Prostate gland (tissue), 2 donors: ENCODE data around the gene CD3E. TPM values are rescaled to one million over a fixed set of nuclear protein-coding genes. Genes with fewer than 3 reads are reported as not detected.
"Not testable (repeated sequence)": the region's sequence is repeated elsewhere in the genome, so short reads cannot be mapped to it uniquely, and the experiment has no call there.

Experiments used
- DNase-seq: peaks from one replicate; pipeline ENCODE4 v3.0.0-alpha.2; 2019; ENCODE audit warnings: low spot score
- H3K27ac ChIP-seq, 2 donors: fragments of 200-600 bp; sonication (generic); 2 replicates each; pipeline ENCODE4 v1.5.1; 2017 to 2019
- H3K27me3 ChIP-seq: fragments of 200-600 bp; sonication (generic); replicated peaks from 2 replicates; pipeline ENCODE4 v1.5.1; 2019; ENCODE audit not compliant: insufficient read depth
- H3K36me3 ChIP-seq, 2 donors: fragments of 200-600 bp; sonication (generic); 1 replicate in 1 of 2; 2 replicates in 1 of 2; pipeline versions ENCODE4 v1.5.1 to v1.8.1; 2017 to 2019
- H3K4me1 ChIP-seq: fragments of 200-600 bp; sonication (generic); replicated peaks from 2 replicates; pipeline ENCODE4 v1.5.1; 2019
- H3K4me3 ChIP-seq, 2 donors: fragments of 200-600 bp; sonication (generic); 2 replicates each; pipeline ENCODE4 v1.5.1; 2017 to 2019
- H3K9me3 ChIP-seq: fragments of 200-600 bp; sonication (generic); 2 replicates; pipeline ENCODE4 v1.5.1; 2017
- POLR2A ChIP-seq: fragments of 450-650 bp; IDR thresholded peaks from one replicate; pipeline ENCODE4 v1.6.1; 2016; ENCODE audit warnings: antibody characterized with exemption, mild to moderate bottlenecking
- POLR2AphosphoS5 ChIP-seq: sonication (generic); formaldehyde crosslinking; IDR thresholded peaks from one replicate; pipeline ENCODE4 v1.6.1; 2017; ENCODE audit warnings: antibody characterized with exemption
- WGBS: methylation state at CpG from one replicate; pipeline ENCODE4 v1.1.5; 2018; 5-methylcytosine and 5-hydroxymethylcytosine counted together
- intact Hi-C: fragments of 100-400 bp; cut with DNase I; formaldehyde crosslinking; loops from one replicate; pipeline ENCODE4 v1.14.2; 2022
- total RNA-seq, 2 donors: library from RNA; depleted of rRNA; stranded (reverse); fragments of >200 nt; gene quantifications; one replicate each; pipeline ENCODE4 v1.1.0, GENCODE V29; 2016
- TF ChIP-seq, protein P1 (sequence below), 4 experiments: fragments of 200-600 bp in 2 of 4; fragments of 450-650 bp in 2 of 4; sonication (generic) in 2 of 4; IDR thresholded peaks; 1 replicate in 3 of 4; 2 replicates in 1 of 4; pipeline ENCODE4 v1.5.1; 2016 to 2019; ENCODE audit warnings: antibody characterized with exemption in 4 of 4, mild to moderate bottlenecking in 2 of 4, moderate library complexity in 2 of 4

CD3E gene
- total RNA-seq, 2 donors from 2014 or later = 2.8 to 4.6 TPM

DNA sequence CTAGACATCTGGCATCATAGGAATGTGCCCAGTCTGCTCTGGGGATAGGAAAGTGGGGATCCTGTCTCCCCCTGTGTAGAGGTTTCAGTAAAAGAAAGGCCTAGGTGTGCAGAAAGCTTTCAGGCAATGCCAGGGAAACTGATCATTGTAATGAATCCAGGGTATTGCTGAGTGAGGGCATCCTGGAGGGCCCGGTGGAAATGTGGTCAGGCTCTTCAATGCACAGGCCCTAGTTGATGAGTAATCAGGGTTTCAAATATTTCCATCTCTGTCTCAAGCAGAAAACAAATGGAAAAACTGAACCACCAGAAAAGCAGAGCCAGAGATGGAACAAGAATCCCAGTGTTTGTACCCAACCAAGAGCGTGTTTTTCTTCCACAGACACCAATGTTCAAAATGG lies 2.0 kb downstream of the CD3E start:
- intact Hi-C loops = no loop called here
- Histone ChIP-seq H3K36me3 (no peaks in the 10 kb centered on the region), H3K4me1 (no peaks in the 10 kb centered on the region), H3K27ac (no peak overlapping the region), H3K9me3 (no peaks in the 10 kb centered on the region), H3K4me3 (no peak overlapping the region), H3K27me3 (no peaks in the 10 kb centered on the region)
- no peak for DNase-seq
- 79% methylated on average over 2 of the region's 2 CpGs for WGBS
- TF ChIP-seq POLR2AphosphoS5 (no peak), POLR2A (no peak)
- TF ChIP-seq, protein P1, sequence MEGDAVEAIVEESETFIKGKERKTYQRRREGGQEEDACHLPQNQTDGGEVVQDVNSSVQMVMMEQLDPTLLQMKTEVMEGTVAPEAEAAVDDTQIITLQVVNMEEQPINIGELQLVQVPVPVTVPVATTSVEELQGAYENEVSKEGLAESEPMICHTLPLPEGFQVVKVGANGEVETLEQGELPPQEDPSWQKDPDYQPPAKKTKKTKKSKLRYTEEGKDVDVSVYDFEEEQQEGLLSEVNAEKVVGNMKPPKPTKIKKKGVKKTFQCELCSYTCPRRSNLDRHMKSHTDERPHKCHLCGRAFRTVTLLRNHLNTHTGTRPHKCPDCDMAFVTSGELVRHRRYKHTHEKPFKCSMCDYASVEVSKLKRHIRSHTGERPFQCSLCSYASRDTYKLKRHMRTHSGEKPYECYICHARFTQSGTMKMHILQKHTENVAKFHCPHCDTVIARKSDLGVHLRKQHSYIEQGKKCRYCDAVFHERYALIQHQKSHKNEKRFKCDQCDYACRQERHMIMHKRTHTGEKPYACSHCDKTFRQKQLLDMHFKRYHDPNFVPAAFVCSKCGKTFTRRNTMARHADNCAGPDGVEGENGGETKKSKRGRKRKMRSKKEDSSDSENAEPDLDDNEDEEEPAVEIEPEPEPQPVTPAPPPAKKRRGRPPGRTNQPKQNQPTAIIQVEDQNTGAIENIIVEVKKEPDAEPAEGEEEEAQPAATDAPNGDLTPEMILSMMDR (IDR thresholded peaks at IDR 0.05) = no peak

DNA sequence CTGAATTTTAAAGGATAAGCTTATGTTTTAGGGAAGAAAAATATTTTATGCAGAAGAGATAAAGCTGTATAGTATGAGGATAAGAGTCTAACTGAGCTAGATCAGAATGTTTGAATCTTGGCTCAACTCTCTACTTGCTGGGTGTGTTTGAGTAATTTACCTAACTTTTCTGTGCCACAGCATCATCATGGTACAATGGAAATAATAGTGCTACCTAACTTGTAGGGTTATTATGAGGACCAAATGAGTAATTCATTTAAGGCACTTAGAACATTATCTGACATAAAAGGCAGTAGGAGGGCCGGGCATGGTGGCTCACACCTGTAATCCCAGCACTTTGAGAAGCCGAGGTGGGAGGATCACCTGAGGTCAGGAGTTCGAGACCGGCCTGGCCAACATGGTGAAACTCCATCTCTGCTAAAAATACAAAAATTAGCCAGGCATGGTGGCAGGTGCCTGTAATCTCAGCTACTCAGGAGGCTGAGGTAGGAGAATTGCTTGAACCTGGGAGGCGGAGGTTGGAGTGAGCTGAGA lies 4.5 kb downstream of the CD3E start:
- DNase-seq, H3K36me3 ChIP-seq, H3K27me3 ChIP-seq, H3K27ac ChIP-seq, intact Hi-C loops, H3K4me1 ChIP-seq, H3K4me3 ChIP-seq, H3K9me3 ChIP-seq: not testable (repeated sequence)
- 89% methylated on average over 5 of the region's 5 CpGs for whole genome bisulfite sequencing

DNA sequence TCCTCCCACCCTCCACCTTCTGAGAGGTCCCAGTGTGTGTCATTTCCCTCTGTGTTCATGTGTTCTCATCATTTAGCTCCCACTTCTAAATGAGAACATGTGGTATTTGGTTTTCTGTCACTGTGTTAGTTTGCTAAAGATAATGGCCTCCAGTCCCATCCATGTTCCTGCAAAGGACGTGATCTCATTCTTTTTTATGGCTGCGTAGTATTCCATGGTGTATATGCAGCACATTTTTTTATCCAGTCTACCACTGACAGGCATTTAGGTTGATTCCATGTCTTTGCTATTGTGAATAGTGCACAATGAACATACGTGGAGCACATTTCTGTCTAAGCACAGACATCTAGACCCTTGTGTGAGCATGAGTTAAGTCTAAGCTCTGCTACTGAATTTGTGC lies 5.7 kb downstream of the CD3E start:
- TF ChIP-seq, protein P1 (IDR thresholded peaks at IDR 0.05) = no peak
- no peak for TF ChIP-seq POLR2A
- TF ChIP-seq POLR2AphosphoS5 = no peak
- Histone ChIP-seq H3K4me3 (no peak overlapping the region), H3K36me3 (no peaks in the 10 kb centered on the region), H3K27ac (no peak overlapping the region), H3K27me3 (no peaks in the 10 kb centered on the region), H3K4me1 (no peaks in the 10 kb centered on the region), H3K9me3 (no peaks in the 10 kb centered on the region)
- 91% methylated on average over 3 of the region's 3 CpGs for WGBS
- no peak for DNase-seq
- intact Hi-C loops = no loop called here

DNA sequence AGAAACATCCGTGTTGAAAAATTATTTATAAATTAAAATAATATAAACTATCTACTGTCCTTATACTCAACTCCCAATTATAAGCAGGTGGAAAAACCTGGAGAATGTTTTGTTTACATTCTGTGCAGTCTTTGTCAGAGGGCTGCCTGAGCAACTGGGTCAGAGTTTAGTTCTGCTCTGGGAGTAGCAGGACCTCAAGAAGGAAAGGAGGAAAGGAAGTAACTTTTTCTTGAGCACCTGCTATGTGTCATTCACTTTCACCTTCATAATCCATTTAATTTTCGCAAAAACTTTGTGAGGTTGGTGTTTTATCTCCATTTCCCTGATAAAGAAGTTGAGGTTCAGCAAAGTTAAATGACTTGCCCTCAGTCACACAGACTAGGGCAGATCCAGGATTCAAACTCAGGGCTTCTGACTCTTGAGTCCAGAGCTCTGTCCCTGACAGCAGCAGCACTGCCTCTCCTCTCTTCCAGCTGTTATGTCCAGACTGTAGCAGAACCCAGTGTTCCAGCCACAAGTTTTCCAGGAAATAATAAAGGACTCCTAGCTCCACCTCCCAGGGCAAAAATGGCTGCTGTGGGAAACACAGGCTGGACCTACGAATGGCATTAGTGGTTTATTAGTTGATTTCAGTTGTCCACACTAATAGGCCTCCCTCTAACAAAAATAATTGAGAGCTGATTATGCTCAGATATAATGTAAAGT lies 6.4 kb downstream of the CD3E start:
- no peak for TF ChIP-seq POLR2AphosphoS5
- TF ChIP-seq, protein P1 (IDR thresholded peaks at IDR 0.05) = no peak
- no peak for TF ChIP-seq POLR2A
- H3K27ac ChIP-seq = no peak overlapping the region
- H3K27me3 ChIP-seq = no peaks in the 10 kb centered on the region
- no peaks in the 10 kb centered on the region for H3K9me3 ChIP-seq
- H3K36me3 ChIP-seq = no peaks in the 10 kb centered on the region
- H3K4me1 ChIP-seq = no peaks in the 10 kb centered on the region
- 67% methylated on average over 3 of the region's 3 CpGs for WGBS
- no peak overlapping the region for H3K4me3 ChIP-seq
- no peak for DNase-seq
- intact Hi-C loops = no loop called here

DNA sequence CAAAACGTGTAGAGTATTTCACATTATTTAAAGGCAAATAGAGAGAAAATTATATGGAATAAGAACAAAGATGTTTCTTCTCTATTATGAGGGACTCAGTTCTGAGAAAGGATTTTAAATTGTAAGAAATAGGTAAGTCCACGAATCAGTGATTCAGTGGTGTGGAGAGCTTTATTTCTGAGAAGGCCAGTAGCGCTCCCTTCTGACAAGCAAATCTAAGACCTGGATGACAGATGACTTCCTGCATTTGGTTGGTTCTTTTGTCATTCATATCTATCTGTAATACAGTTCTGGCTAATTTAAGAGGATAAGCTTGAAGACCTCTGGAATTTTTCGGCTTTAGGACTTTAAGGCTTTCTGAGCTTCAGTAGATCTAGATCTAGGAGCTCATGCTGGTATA lies 7.0 kb downstream of the CD3E start:
- no peak for DNase-seq
- WGBS = 68% methylated on average over 4 of the region's 4 CpGs
- no peak overlapping the region for H3K4me3 ChIP-seq
- peaks cover 2% of the 10 kb centered on the region for H3K4me1 ChIP-seq
- TF ChIP-seq, protein P1 (IDR thresholded peaks at IDR 0.05) = no peak
- TF ChIP-seq POLR2AphosphoS5 (no peak), POLR2A (no peak)
- H3K36me3 ChIP-seq = no peaks in the 10 kb centered on the region
- intact Hi-C loops = no loop called here
- no peaks in the 10 kb centered on the region for H3K9me3 ChIP-seq
- H3K27ac ChIP-seq = no peak overlapping the region
- no peaks in the 10 kb centered on the region for H3K27me3 ChIP-seq
